Measurements from ENCODE around the gene GPR62.

The GPR62 gene

DNA sequence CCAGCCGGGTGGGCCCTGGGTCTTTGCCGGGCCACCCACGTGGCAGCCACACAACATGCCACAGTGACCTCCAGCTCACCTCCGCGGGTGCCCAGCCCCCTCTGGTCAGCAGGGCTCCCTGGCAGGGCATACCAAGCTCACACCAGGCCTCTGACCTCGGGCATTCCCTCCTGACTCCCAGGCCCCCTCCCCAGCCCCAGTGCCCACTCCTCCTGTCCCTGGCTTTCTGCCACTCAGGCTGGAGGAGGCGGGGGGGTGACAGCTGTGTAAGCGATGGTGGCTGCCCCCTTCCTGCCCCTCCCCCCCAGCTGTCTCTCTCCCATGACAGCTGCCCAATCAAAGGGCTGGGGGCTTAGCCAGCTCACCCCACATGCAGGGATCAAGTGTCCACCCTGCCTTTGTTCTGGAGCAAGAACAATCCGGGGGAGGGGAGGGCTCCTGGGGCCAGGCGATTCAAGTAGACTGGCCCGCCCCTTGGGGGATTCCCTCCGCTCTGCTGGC is 8.8 kb downstream of the GPR62 start:
- no peaks in the 10 kb centered on the region for H3K9me3 ChIP-seq (ENCODE audit: control insufficient read depth in 2 of 2, low read length in 2 of 2)
- H3K4me1 ChIP-seq (ENCODE audit: control insufficient read depth in 2 of 2, insufficient read depth in 2 of 2, low read length in 2 of 2) = peaks cover 7 to 13% of the 10 kb centered on the region in 2 donors
- no peak overlapping the region for H3K27ac ChIP-seq (ENCODE audit: low read depth in 2 of 2, low read length in 2 of 2)
- no peak overlapping the region for H3K4me3 ChIP-seq (ENCODE audit: low read length in 2 of 2)
- no peak overlapping the region for H3K9ac ChIP-seq (ENCODE audit: low read depth in 1 of 2, low read length in 2 of 2)
- peaks cover 2% of the 10 kb centered on the region in 2 donors for H3K36me3 ChIP-seq (ENCODE audit: control insufficient read depth in 2 of 2, insufficient read depth in 2 of 2, low read length in 2 of 2)
- no peaks in the 10 kb centered on the region for H3K27me3 ChIP-seq (ENCODE audit: control insufficient read depth in 2 of 2, insufficient read depth in 2 of 2, low read length in 2 of 2)

GRCh38 chr3:51964521-51964920 is 9.3 kb downstream of the GPR62 start:
- Histone ChIP-seq H3K4me3 (ENCODE audit: low read length in 2 of 2) (no peak overlapping the region), H3K27me3 (ENCODE audit: control insufficient read depth in 2 of 2, insufficient read depth in 2 of 2, low read length in 2 of 2) (no peaks in the 10 kb centered on the region), H3K9me3 (ENCODE audit: control insufficient read depth in 2 of 2, low read length in 2 of 2) (no peaks in the 10 kb centered on the region), H3K36me3 (ENCODE audit: control insufficient read depth in 2 of 2, insufficient read depth in 2 of 2, low read length in 2 of 2) (peaks cover 0 to 3% of the 10 kb centered on the region in 2 donors), H3K9ac (ENCODE audit: low read depth in 1 of 2, low read length in 2 of 2) (no peak overlapping the region), H3K4me1 (ENCODE audit: control insufficient read depth in 2 of 2, insufficient read depth in 2 of 2, low read length in 2 of 2) (peaks cover 7 to 13% of the 10 kb centered on the region in 2 donors), H3K27ac (ENCODE audit: low read depth in 2 of 2, low read length in 2 of 2) (no peak overlapping the region)

DNA sequence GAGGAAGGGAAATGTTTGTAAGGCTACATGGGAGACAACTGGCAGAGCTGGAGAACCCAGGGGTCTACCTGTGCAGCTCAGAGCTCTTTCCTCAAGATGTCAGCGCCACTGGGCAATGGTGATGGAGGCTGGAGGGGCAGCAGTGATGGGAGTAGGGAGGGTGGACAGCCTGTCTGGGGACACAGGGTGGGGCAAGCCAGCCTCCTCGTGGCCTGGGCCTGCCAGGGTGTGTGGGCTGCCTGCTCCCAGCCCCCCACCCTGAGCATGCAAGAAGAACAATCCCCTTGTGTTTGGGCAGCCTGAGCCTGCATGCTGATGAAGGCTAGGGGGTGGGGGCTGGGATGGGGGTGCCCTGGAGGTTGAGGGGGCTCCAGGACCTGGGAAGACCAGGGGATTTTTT is 10.8 kb downstream of the GPR62 start:
- Histone ChIP-seq H3K9ac (ENCODE audit: low read depth in 1 of 2, low read length in 2 of 2) (no peak overlapping the region), H3K4me3 (ENCODE audit: low read length in 2 of 2) (no peak overlapping the region), H3K4me1 (ENCODE audit: control insufficient read depth in 2 of 2, insufficient read depth in 2 of 2, low read length in 2 of 2) (peaks cover 7 to 13% of the 10 kb centered on the region in 2 donors)

DNA sequence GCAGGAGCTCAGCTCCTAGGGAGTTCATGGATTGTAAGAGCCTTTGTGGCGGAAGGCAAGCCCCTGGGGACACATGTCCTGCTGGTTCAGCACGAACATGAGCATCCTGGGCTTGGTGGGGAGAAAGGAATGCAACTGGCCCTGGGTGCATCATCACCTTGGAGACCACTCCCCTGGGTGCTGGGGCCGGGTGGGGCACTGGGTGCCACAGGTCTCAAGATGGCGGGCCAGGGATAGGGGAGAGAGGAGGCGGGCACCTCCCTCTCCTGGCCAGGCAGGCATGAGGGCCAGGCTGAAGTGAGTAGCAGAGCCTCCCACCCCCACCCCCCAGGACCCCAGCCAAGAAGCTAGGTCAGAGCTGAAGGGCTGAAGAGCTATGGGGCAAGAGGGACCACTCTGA is 11.3 kb downstream of the GPR62 start:
- Histone ChIP-seq H3K9ac (ENCODE audit: low read depth in 1 of 2, low read length in 2 of 2) (peak overlapping the region in 1 of 2 donors; percentile 67), H3K27ac (ENCODE audit: low read depth in 2 of 2, low read length in 2 of 2) (peak overlapping the region in 1 of 2 donors; percentile 48), H3K9me3 (ENCODE audit: control insufficient read depth in 2 of 2, low read length in 2 of 2) (no peaks in the 10 kb centered on the region), H3K4me1 (ENCODE audit: control insufficient read depth in 2 of 2, insufficient read depth in 2 of 2, low read length in 2 of 2) (peaks cover 7 to 13% of the 10 kb centered on the region in 2 donors), H3K36me3 (ENCODE audit: control insufficient read depth in 2 of 2, insufficient read depth in 2 of 2, low read length in 2 of 2) (peaks cover 0 to 4% of the 10 kb centered on the region in 2 donors), H3K4me3 (ENCODE audit: low read length in 2 of 2) (peak overlapping the region; percentile 74 to 81), H3K27me3 (ENCODE audit: control insufficient read depth in 2 of 2, insufficient read depth in 2 of 2, low read length in 2 of 2) (no peaks in the 10 kb centered on the region)

More for the DNA sequence above, 10.8 kb downstream of the GPR62 start:
- Histone ChIP-seq H3K27me3 (ENCODE audit: control insufficient read depth in 2 of 2, insufficient read depth in 2 of 2, low read length in 2 of 2) (no peaks in the 10 kb centered on the region), H3K27ac (ENCODE audit: low read depth in 2 of 2, low read length in 2 of 2) (no peak overlapping the region), H3K9me3 (ENCODE audit: control insufficient read depth in 2 of 2, low read length in 2 of 2) (no peaks in the 10 kb centered on the region), H3K36me3 (ENCODE audit: control insufficient read depth in 2 of 2, insufficient read depth in 2 of 2, low read length in 2 of 2) (peaks cover 0 to 4% of the 10 kb centered on the region in 2 donors)

DNA sequence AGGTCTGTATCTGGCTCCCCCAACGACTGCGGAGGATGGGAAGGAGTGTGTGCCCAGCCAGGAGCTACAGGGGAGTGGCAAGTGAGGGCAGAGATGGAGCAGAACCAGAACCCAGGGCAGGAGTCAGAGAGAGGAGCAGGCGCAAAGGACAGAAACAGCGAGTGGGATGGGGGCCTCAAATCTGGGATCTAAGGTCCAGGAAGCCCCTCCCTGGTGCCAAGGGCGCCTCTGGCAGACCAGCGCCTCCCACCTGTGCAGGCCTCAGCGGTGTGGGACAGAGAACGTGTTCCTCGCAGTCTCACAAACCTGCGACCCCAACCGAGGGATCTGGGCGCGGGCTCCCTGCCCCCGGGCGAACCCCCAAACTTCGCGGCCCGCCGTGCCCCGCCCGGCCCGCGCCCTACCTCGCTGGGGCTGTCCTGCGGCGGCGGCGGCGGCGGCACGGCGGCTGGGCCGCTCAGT is 11.8 kb downstream of the GPR62 start:
- no peaks in the 10 kb centered on the region for H3K9me3 ChIP-seq (ENCODE audit: control insufficient read depth in 2 of 2, low read length in 2 of 2)
- peak overlapping the region; percentile 67 to 77 for H3K9ac ChIP-seq (ENCODE audit: low read depth in 1 of 2, low read length in 2 of 2)
- H3K27ac ChIP-seq (ENCODE audit: low read depth in 2 of 2, low read length in 2 of 2) = peak overlapping the region in 1 of 2 donors; percentile 48
- H3K4me1 ChIP-seq (ENCODE audit: control insufficient read depth in 2 of 2, insufficient read depth in 2 of 2, low read length in 2 of 2) = peaks cover 7 to 13% of the 10 kb centered on the region in 2 donors
- no peaks in the 10 kb centered on the region for H3K27me3 ChIP-seq (ENCODE audit: control insufficient read depth in 2 of 2, insufficient read depth in 2 of 2, low read length in 2 of 2)
- peaks cover 0 to 4% of the 10 kb centered on the region in 2 donors for H3K36me3 ChIP-seq (ENCODE audit: control insufficient read depth in 2 of 2, insufficient read depth in 2 of 2, low read length in 2 of 2)
- H3K4me3 ChIP-seq (ENCODE audit: low read length in 2 of 2) = peak overlapping the region; percentile 74 to 81

GRCh38 chr3:51967384-51968169 is 12.4 kb downstream of the GPR62 start, which contains the start of gene PCBP4:
PCBP4 (minus strand) TSS chr3:51967454; CDS start chr3:51961240, 6,214 bp downstream.
- Histone ChIP-seq H3K27ac (ENCODE audit: low read depth in 2 of 2, low read length in 2 of 2) (peak within 1 kb of the TSS; percentile 64 to 77), H3K9ac (ENCODE audit: low read depth in 1 of 2, low read length in 2 of 2) (peak within 1 kb of the TSS; percentile 71 to 77), H3K4me3 (ENCODE audit: low read length in 2 of 2) (peak within 1 kb of the TSS; percentile 74 to 81), H3K27me3 (ENCODE audit: control insufficient read depth in 2 of 2, insufficient read depth in 2 of 2, low read length in 2 of 2) (no peaks in the 10 kb centered on the region), H3K9me3 (ENCODE audit: control insufficient read depth in 2 of 2, low read length in 2 of 2) (no peaks in the 10 kb centered on the region), H3K4me1 (ENCODE audit: control insufficient read depth in 2 of 2, insufficient read depth in 2 of 2, low read length in 2 of 2) (peaks cover 7 to 13% of the 10 kb centered on the region in 2 donors), H3K36me3 (ENCODE audit: control insufficient read depth in 2 of 2, insufficient read depth in 2 of 2, low read length in 2 of 2) (peaks cover 0 to 4% of the 10 kb centered on the region in 2 donors)

DNA sequence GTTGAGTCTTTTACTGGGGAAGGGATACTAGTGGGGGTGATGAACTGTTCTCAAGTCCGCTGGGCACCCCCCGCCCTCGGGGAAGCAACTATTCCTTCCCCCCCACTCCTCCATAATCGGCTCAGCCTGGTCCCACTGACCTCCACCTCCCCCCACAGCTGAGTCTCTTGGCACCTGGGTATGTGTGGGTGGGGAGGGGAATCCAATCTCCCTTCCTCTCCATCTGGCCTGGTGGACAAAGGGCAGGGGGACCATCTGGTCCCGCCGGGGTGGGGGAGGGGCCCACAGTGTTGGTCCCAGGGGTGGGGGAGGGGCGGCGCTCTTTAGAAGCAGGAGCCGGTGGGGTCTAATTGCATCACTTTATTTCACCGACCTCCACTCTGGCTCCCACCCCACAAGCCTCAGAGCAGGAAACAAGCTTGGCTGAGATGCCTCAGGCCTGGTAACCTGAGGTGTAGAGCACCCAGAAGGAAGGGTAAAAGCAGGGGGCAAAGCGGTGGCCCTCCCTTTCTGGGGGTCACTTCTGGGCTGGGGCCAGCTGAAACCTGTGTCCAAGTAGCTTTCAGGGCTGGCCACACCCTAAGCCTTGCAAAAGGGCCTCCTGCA is 13.1 kb downstream of the GPR62 start:
- Histone ChIP-seq H3K27me3 (ENCODE audit: control insufficient read depth in 2 of 2, insufficient read depth in 2 of 2, low read length in 2 of 2) (no peaks in the 10 kb centered on the region), H3K4me3 (ENCODE audit: low read length in 2 of 2) (peak overlapping the region; percentile 55 to 59), H3K36me3 (ENCODE audit: control insufficient read depth in 2 of 2, insufficient read depth in 2 of 2, low read length in 2 of 2) (peaks cover 0 to 4% of the 10 kb centered on the region in 2 donors), H3K9ac (ENCODE audit: low read depth in 1 of 2, low read length in 2 of 2) (peak overlapping the region; percentile 35 to 71), H3K27ac (ENCODE audit: low read depth in 2 of 2, low read length in 2 of 2) (peak overlapping the region; percentile 64 to 77), H3K9me3 (ENCODE audit: control insufficient read depth in 2 of 2, low read length in 2 of 2) (no peaks in the 10 kb centered on the region), H3K4me1 (ENCODE audit: control insufficient read depth in 2 of 2, insufficient read depth in 2 of 2, low read length in 2 of 2) (peaks cover 7 to 13% of the 10 kb centered on the region in 2 donors)

DNA sequence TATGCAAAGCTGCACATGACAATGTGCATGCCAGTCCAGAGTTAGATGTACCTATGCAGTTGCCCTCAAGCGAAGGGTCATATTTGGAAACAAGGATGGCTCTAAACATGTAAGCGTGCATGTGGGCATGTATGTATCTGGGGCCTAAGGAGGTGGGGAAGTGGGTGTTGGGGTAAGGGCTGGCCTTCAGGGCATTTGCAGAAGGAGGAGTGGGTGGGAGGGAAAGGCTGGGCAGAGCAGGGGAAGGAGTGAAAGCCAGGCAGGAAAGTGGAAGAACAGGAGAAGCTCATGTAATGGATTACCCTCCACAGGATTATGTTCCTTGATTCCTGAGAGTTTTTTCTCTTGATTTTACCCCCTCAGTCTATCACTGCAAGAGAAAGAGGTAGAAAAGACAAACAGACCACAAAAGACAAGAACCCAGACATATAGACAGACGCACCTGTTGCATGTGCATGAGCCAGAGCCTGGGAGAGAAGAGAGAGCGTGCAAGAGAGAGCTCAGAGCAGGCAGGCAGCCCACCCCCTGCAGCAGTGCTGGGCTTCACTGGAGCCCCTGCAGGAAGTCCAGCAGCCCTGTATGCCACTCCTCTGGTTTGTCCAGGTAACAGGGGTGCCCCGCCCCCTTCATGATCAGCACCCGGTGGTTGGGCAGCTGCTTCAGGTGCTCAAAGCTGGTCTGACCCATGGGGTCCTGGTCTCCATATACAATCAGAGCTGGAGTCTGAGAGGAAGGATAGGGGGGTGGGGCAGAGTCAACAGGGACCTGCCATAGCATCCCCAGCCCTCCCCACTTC is 13.9 kb downstream of the GPR62 start:
- H3K27me3 ChIP-seq (ENCODE audit: control insufficient read depth in 2 of 2, insufficient read depth in 2 of 2, low read length in 2 of 2) = no peaks in the 10 kb centered on the region
- no peak overlapping the region for H3K27ac ChIP-seq (ENCODE audit: low read depth in 2 of 2, low read length in 2 of 2)
- H3K4me3 ChIP-seq (ENCODE audit: low read length in 2 of 2) = no peak overlapping the region
- H3K9ac ChIP-seq (ENCODE audit: low read depth in 1 of 2, low read length in 2 of 2) = no peak overlapping the region
- no peaks in the 10 kb centered on the region for H3K9me3 ChIP-seq (ENCODE audit: control insufficient read depth in 2 of 2, low read length in 2 of 2)
- H3K36me3 ChIP-seq (ENCODE audit: control insufficient read depth in 2 of 2, insufficient read depth in 2 of 2, low read length in 2 of 2) = peaks cover 0 to 4% of the 10 kb centered on the region in 2 donors
- H3K4me1 ChIP-seq (ENCODE audit: control insufficient read depth in 2 of 2, insufficient read depth in 2 of 2, low read length in 2 of 2) = peaks cover 11 to 14% of the 10 kb centered on the region in 2 donors

- H3K36me3 ChIP-seq (ENCODE audit: control insufficient read depth in 2 of 2, insufficient read depth in 2 of 2, low read length in 2 of 2) = peaks cover 0 to 4% of the 10 kb centered on the region in 2 donors
- no peaks in the 10 kb centered on the region for H3K27me3 ChIP-seq (ENCODE audit: control insufficient read depth in 2 of 2, insufficient read depth in 2 of 2, low read length in 2 of 2)
- no peak overlapping the region for H3K9ac ChIP-seq (ENCODE audit: low read depth in 1 of 2, low read length in 2 of 2)
- no peaks in the 10 kb centered on the region for H3K9me3 ChIP-seq (ENCODE audit: control insufficient read depth in 2 of 2, low read length in 2 of 2)
- no peak overlapping the region for H3K27ac ChIP-seq (ENCODE audit: low read depth in 2 of 2, low read length in 2 of 2)
- no peak overlapping the region for H3K4me3 ChIP-seq (ENCODE audit: low read length in 2 of 2)
- H3K4me1 ChIP-seq (ENCODE audit: control insufficient read depth in 2 of 2, insufficient read depth in 2 of 2, low read length in 2 of 2) = peaks cover 19 to 22% of the 10 kb centered on the region in 2 donors
Measured at GRCh38 chr3:51969841-51970240, 14.7 kb downstream of the GPR62 start.
